ENCODE results near the gene LSAMP. TPM values are rescaled to one million over a fixed set of nuclear protein-coding genes. Genes with fewer than 3 reads are reported as not detected.

The LSAMP gene
- polyA plus RNA-seq, 1 of the 3 experiments (the other 2 are of a cell fraction), result 6.6 TPM

DNA sequence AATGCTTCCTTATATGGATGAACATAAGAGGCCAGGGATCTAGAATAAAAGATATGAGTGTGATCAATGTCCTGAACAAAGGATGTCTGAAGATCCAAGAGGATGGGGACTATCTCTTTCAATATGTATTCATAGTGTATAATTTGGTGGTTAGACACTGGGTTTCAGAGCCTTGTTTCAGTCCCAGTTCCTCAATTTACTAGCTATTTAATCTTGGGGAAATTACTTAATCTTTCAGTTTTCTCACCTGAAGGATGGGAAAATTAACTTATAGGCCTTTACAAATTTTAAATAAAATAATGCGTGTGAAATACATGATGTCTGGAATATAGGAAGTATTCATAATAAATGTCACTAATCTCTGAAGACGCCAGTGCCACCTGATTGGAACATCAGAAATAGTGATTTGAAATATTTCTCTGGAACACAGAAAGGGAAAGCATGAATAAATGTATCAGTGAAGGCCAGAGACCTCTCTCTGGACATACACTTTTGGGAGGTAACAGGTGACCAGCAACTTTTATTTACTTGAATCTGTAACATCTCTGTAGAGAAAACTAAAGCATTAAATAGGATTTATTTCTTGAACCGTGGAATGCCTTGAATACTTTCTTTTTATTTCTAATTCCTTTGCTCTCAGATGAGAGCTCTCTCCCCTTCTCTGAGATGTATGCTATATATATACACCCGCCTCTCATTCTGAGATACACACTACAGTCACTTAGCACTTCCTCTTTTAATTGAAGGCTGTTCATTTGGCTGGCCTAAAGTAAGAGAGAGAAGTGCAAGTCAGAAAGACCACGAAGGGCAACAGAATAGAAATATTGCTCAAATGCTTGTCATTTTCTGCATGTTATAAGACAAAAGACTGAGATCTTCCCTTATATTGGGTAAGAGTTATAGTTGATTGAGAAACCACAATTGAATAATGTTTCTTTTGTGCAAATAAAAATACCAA is 407.1 kb downstream of the LSAMP start:
- Histone ChIP-seq H3K9me2 (no peaks in the 10 kb centered on the region), H3K79me2 (ENCODE audit: insufficient read depth) (no peaks in the 10 kb centered on the region), H3K9ac (no peak overlapping the region), H3F3A (replicated peaks; ENCODE audit: insufficient read depth) (no peaks in the 10 kb centered on the region), H4K20me1 (ENCODE audit: insufficient read depth) (no peaks in the 10 kb centered on the region), H3K36me3 (replicated peaks in 1 of 2; ENCODE audit: control insufficient read depth in 1 of 2, insufficient read depth in 2 of 2, low read length in 1 of 2) (no peaks in the 10 kb centered on the region), H3K27me3 (ENCODE audit: insufficient read depth) (no peaks in the 10 kb centered on the region), H3K4me3 (ENCODE audit: low read depth in 2 of 2, low read length in 1 of 2) (no peak overlapping the region), H3K27ac (ENCODE audit: low read depth in 2 of 2, low read length in 1 of 2) (no peak overlapping the region), H2AFZ (ENCODE audit: low read depth) (no peak overlapping the region), H3K4me1 (ENCODE audit: control insufficient read depth in 1 of 2, insufficient read depth in 2 of 2, low read depth in 1 of 2, low read length in 1 of 2) (peaks cover 0 to 5% of the 10 kb centered on the region in 2 experiments; a peak in 3 of 4 replicates), H3K9me3 (no peaks in the 10 kb centered on the region), H3K4me2 (no peak overlapping the region)
- TF ChIP-seq MEF2A (IDR thresholded peaks at IDR 0.05; ENCODE audit: borderline replicate concordance, low read depth) (no peak), EZH2phosphoT487 (IDR thresholded peaks at IDR 0.05; ENCODE audit: borderline replicate concordance, low read depth) (no peak), ZBTB33 (IDR thresholded peaks at IDR 0.05; ENCODE audit: borderline replicate concordance, low read depth) (no peak), RCOR1 (IDR thresholded peaks at IDR 0.05; ENCODE audit: low read length) (no peak), TCF12 (IDR thresholded peaks at IDR 0.05) (no peak), MAX (IDR thresholded peaks at IDR 0.05; ENCODE audit: low read depth) (no peak), GATA2 (CRISPR knock-in tag; IDR thresholded peaks at IDR 0.05) (no peak), NRF1 (IDR thresholded peaks at IDR 0.05; ENCODE audit: low read depth, low read length) (no peak), TEAD4 (IDR thresholded peaks at IDR 0.05; ENCODE audit: borderline replicate concordance, insufficient read depth) (no peak), FOSL2 (IDR thresholded peaks at IDR 0.05; ENCODE audit: borderline replicate concordance, low read depth) (no peak), CHD2 (IDR thresholded peaks at IDR 0.05; ENCODE audit: low read length, partially characterized antibody) (no peak), USF2 (IDR thresholded peaks at IDR 0.05; ENCODE audit: borderline replicate concordance, low read depth, low read length) (no peak), ELF1 (IDR thresholded peaks at IDR 0.05) (no peak), JUND (IDR thresholded peaks at IDR 0.05) (no peak)
- TF ChIP-seq, protein P1, sequence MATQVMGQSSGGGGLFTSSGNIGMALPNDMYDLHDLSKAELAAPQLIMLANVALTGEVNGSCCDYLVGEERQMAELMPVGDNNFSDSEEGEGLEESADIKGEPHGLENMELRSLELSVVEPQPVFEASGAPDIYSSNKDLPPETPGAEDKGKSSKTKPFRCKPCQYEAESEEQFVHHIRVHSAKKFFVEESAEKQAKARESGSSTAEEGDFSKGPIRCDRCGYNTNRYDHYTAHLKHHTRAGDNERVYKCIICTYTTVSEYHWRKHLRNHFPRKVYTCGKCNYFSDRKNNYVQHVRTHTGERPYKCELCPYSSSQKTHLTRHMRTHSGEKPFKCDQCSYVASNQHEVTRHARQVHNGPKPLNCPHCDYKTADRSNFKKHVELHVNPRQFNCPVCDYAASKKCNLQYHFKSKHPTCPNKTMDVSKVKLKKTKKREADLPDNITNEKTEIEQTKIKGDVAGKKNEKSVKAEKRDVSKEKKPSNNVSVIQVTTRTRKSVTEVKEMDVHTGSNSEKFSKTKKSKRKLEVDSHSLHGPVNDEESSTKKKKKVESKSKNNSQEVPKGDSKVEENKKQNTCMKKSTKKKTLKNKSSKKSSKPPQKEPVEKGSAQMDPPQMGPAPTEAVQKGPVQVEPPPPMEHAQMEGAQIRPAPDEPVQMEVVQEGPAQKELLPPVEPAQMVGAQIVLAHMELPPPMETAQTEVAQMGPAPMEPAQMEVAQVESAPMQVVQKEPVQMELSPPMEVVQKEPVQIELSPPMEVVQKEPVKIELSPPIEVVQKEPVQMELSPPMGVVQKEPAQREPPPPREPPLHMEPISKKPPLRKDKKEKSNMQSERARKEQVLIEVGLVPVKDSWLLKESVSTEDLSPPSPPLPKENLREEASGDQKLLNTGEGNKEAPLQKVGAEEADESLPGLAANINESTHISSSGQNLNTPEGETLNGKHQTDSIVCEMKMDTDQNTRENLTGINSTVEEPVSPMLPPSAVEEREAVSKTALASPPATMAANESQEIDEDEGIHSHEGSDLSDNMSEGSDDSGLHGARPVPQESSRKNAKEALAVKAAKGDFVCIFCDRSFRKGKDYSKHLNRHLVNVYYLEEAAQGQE (IDR thresholded peaks at IDR 0.05; ENCODE audit: low read depth, low read length), result no peak
- TF ChIP-seq, protein P2, sequence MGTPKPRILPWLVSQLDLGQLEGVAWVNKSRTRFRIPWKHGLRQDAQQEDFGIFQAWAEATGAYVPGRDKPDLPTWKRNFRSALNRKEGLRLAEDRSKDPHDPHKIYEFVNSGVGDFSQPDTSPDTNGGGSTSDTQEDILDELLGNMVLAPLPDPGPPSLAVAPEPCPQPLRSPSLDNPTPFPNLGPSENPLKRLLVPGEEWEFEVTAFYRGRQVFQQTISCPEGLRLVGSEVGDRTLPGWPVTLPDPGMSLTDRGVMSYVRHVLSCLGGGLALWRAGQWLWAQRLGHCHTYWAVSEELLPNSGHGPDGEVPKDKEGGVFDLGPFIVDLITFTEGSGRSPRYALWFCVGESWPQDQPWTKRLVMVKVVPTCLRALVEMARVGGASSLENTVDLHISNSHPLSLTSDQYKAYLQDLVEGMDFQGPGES (IDR thresholded peaks at IDR 0.05; ENCODE audit: low read depth, low read length), result no peak
- POLR2A ChIA-PET, result no interaction called here
- CTCF ChIA-PET, result no interaction called here
- no peak for DNase-seq
- 77% methylated on average over 5 of the region's 5 CpGs for WGBS (ENCODE audit: low lambda C conversion rate)

Measured in SK-N-SH (cell line).